HG03097 (cell line): ENCODE results near the gene TCP10L.
"Not testable (repeated sequence)": the region's sequence is repeated elsewhere in the genome, so short reads cannot be mapped to it uniquely, and the experiment has no call there.

Source experiments
- ATAC-seq: cut with Tn5 transposase; IDR thresholded peaks from one replicate; pipeline ENCODE4 v1.9.1; 2021; ENCODE audit not compliant: unreplicated experiment, low FRiP score

TCP10L gene

DNA sequence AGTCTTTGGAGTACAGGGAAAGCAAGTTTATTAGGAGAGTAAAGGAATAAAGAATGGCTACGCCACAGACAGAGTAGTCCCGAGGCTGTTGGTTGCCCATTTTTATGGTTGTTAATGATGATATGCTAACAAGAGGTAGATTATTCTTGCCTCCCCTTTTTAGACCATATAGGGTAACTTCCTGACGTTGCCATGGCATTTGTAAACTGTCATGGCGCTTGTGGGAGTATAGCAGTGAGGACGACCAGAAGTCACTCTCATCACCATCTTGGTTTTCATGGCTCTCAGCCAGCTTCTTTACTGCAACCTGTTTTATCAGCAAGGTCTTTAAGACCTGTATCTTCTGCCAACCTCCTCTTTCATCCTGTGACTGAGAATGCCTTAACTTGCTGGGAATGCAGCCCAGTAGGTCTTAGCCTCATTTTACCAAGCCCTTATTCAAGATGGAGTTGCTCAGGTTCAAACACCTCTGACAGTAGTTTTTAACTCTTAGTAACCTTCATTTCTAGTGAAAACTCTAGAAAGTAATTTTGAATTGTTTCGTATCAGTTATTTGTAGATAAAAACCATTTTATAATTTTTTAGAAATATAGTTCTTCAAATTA lies 26.2 kb downstream of the TCP10L start:
- no peak for ATAC-seq

DNA sequence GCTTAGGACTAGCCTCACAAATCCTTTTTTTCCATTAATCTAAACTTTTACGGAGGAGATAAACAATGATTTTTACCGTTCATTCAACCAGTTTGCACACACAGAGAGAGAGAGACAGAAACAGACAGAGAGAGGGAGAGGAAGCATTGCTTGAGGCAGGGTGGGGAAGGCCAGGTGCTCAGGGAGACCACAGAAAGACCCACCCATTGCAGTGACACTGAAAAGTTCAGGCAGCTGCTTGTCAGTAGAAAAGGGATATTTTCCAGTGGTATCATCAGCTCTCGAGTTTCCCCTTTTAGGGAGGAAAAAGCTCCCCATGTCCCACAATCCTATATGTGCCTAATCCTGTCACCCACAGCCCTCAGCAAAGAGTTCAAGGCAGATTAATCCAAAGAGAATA lies 27.2 kb downstream of the TCP10L start:
- no peak for ATAC-seq

DNA sequence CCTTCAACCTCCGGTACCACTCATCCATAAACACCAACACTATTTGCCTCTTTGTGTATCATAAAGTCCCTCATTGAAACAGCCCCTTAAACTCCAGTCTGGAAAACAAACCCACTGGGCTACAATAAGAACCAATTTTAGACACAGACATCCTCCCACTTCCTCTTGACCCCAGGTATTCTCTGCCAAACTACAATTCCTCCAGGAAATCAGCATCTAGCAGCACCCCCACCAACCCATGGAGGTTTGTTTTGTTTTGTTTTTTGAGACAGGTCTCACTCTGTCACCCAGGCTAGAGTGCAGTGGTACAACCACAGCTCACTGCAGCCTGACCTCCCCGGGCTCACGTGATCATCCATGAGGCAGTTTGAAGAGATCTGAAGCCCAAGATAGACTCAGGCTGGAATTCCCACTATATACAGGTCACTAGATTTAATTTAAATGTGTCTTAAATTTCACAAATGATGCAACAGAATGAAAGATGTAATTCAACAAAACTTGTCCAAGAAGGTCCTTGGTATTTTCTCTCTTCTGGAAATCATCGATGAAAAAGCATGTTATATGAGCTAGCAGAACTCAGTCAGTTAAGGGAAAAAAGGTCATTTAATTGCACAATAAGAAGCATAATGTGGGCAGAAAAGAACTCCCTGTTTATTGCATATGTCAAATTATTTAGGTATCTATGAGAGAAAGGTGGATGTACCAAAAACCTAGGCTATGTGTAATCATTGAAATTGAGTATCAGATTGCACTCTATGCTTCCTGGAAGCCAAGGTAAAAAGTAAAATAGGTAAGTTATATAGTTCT lies 30.3 kb downstream of the TCP10L start:
- no peak for ATAC-seq

DNA sequence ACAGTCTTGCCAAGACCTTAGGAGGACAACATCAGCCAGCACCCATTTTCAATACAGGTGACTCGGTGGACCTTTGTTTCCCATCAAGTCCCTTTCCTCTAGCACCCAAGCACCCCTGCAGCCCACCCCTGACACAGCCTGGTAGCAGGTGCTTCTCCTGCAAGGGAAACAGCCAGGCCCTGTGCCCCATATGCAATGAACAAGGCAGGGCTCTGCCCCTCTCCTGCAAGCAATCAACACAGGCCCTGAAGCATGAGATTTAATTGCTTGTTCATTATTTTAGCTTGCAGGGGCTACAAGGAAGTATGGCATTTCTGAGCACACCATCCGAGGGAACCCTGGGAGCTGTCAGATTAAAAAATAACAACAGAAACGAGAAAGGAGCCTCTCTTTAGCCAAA lies 35.4 kb downstream of the TCP10L start:
- ATAC-seq, result no peak

DNA sequence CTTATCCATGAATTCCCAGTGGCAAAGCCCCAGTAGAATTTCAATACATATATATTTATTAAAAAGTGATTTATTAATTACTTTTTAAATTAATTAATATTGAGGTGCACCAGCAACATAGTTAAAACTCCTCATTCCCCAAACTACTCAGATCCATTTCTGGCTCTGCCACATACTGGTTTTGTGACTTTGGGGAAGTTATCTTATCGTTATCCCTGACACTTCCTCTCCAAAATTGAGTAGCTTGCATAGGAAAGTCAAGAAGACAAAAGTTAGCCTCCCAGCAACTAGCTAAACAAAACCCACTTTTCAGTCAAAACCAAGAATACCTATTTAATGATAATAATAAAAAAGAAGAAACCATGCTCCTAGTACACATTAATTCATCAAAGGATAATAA lies 35.9 kb downstream of the TCP10L start:
- ATAC-seq, result no peak

DNA sequence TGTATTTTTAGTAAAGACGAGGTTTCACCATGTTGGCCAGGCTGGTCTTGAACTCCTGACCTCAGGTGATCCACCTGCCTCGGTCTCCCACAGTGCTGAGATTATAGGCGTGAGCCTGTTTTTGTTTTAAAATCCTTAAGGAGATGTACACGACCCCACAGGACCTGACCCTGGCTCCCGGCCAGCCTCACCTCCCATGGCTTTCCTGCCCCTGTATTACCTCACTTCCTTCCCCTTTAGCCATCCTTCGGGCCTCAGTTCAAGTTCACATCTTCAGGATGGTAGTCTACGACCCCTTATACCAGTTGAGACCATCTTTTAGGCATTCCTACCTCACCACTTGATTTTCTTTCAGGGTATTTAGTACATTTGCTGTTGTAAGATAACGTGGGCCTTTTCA lies 36.3 kb downstream of the TCP10L start:
- ATAC-seq, result no peak

DNA sequence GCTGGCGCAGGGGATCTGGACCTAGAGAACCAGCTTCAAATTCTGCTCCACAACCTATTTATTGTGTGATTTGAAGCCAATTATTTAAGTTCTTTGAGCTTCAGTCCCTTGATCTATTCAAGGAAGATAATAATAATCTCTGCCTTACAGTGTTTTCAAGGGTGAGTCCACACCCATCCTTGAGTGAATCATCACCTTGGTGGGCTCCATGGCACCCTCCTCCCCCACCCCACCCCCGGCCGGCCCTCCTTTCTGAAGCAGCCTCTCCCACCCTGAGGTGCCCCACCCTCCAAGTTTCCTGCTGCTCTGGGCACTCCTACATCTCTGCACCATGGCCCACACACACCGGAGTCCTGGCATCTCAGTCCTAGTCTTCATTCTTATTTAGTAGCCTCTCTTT lies 38.3 kb downstream of the TCP10L start:
- ATAC-seq, result no peak

DNA sequence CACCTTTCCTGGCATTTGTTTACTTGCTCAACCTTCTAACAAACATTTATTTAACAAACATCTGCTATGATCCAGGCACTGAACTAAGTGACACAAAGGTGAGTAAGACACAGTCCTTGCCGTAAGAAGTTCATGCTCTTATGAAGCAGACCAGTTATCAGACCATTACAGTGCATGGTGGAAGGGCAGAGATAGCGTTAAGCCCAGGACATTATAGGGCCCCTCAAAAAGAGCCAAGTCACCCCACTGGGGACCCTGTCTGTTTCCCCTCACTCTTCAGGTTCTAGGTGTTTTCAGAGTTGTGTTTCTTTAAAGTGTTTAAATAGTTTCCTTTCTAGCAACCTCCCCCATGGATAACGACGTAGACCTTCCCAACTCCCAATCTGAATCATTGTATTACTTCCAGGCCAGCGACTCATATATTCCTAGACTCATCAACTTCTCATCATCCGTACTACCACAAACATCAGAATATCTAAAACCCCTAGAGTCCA lies 39.3 kb downstream of the TCP10L start:
- ATAC-seq, result no peak

DNA sequence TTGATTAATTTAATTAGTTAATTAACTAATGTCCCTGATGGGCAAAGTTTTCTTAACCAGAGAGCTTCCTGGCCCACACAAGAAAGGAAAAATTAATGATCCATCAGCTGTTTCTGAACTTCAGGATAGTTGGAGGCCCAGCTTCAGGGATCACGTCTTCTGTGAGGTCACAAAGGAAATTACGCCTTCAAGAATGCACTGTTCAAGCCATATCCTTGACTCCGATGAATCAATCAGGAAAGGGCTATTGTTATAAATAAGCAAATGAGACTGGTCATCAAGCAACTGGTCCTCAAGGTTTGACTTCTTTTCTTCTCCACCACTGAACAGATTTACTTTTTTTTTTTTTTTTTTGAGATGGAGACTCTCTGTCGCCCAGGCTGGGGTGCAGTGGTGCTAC lies 40.6 kb downstream of the TCP10L start:
- no peak for ATAC-seq

DNA sequence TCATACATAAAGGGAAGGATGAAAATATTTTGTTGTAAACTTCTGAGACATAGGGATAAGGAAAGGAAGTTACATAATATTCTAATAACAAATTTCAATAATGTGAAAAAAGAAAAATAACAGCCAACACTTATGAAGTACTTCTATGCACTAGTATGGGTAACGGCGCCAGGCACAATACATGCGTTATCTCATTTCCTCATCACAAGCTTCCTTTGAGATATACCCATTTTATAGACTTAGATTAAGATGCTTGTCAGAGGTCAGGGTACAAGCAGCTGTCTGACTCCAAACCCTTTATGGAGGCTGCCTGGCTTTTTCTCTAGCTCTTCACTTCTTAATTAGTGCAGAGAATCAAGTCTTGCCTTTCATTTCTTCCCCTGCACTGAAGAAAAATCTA lies 41.3 kb downstream of the TCP10L start:
- no peak for ATAC-seq

DNA sequence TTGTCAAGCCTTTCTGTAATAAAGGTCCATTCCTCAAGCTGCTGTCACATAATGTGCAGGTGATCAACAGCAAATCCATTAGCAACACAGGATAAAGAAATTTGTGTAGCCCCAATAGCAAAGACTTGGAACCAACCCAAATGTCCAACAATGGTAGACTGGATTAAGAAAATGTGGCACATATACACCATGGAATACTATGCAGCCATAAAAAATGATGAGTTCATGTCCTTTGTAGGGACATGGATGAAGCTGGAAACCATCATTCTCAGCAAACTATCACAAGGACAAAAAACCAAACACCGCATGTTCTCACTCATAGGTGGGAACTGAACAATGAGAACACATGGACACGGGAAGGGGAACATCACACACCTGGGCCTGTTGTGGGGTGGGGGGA lies 42.3 kb downstream of the TCP10L start:
- ATAC-seq, result not testable (repeated sequence)

DNA sequence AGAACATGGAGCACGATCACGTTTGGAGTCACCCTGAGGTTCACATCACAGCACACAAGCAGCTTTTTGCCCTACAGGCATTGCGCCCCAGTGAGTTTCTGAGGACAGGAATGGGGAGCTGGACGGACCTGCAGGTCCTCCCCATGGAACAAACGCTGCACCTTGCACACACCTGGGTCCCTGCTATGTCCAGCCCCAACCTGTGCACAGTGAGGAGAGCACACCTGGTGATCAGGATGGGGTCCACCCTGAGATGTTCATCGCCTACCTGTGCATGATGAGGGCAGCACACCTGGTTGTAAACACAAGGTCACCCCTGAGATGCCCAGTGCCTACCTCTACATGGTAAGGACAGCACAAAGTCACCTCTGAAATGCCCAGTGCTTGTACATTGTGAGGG lies 45.9 kb downstream of the TCP10L start:
- ATAC-seq, result no peak

DNA sequence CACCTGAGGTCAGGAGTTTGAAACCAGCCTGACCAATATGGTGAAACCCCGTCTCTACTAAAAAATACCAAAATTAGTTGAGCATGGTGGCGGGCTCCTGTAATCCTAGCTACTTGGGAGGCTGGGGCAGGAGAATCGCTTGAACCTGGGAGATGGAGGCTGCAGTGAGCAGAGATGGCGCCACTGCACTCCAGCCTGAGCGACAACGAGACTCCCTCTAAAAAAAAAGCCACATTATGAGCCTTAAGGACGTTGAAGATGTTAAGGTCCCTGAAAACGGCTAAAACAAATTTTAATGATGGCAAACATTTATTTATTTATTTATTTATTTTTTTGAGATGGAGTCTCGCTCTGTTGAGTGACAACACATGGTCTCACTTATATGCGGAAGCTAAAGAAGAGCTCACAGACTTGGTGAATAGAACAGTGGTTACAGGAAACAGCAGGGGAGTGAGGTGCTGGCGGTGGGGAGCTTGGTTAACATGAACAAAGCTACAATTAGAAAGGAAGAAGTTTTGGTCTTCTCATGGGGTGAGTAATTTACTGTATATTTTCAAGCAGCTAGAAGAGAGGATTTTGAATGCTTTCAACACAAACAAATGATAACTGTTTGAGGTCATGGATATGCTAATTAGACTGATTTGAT lies 47.1 kb downstream of the TCP10L start:
- ATAC-seq, result no peak

DNA sequence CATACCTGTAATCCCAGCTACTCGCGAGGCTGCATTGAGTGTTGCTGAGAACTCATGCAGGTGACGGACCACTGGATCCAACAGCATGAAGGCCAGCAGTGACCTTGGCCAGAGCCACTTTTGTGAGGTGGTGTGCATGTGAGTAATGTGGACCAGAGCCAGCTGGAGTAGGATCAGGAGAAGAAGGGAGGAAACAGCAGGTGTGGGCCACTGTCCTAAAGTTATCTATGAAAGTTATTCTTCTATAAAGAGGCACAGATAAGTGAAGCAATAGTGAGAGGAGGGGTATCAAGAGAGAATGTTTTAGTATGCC lies 47.8 kb downstream of the TCP10L start:
- ATAC-seq, result no peak

DNA sequence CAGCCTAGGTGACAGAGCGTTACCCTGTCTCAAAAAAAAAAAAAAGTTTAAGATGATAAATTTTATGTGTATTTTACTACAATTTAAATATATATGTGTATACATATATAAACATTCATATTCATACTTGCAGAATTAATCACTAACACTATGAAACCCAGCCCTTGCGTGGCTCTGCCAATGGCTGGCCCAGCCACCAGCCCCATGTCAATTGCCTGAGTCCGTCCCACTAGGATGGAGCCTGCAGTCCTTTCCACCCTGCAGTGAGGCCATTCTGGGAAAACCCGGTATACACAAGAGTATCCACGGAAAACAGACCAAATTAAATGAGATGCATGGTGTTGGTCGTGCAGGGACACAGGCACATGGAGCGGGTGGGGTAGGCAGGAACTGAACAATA lies 49.7 kb downstream of the TCP10L start:
- no peak for ATAC-seq

DNA sequence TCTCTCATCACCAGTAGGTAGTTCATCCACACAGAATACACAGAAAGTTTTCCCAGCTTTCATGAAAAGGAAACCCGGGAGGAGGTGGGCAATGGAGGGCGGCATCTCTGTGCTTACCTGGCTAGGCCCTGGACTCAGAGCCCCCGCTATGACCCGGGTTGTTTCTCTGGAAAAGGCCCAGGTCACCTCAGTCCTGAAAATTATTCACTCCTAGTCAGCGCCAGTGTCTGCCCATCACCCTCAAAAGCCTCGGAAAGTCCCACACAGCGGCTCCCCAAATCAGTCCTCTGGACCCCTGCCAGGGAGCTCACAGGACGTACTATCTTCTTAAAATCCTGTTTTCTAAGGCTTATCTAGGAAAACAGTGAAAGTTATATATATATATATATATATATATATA lies 51.2 kb downstream of the TCP10L start:
- ATAC-seq, result no peak

DNA sequence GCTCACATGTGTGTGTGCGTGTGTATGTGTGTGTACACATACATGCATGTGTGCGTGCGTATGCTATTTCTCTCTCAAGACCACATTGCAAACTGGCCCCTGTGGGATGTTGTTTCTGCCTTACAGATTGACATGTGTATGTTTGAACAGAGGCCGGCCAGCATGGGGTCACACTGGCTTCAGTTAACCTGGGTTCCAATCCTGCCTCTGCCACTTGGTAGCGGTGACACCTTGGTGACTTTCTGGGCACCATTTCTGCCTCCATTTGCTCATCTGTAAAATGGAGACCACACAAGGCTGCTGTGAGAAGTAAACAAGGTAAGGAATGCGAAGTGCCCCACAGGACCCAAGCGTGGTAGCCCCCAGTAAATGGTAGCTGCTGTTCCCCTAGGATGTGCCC lies 51.7 kb downstream of the TCP10L start:
- no peak for ATAC-seq

DNA sequence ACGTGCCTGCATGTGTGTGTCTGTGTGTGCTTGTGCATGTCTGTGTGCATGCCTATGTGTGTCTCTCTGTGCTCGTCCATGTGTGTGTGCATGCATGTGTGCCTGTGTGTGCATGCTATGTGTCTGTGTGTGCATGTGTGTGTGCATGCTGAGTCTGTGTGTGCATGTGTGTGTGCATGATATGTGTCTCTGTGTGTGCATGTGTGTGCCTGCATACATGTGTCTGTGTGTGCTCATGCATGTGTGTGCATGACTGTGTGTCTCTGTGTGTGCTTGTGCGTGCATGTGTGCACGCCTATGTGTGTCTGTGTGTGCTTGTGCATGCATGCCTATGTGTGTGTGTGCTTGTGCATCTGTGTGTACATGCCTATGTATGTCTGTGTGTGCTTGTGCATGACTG lies 52.3 kb downstream of the TCP10L start:
- ATAC-seq, result no peak

DNA sequence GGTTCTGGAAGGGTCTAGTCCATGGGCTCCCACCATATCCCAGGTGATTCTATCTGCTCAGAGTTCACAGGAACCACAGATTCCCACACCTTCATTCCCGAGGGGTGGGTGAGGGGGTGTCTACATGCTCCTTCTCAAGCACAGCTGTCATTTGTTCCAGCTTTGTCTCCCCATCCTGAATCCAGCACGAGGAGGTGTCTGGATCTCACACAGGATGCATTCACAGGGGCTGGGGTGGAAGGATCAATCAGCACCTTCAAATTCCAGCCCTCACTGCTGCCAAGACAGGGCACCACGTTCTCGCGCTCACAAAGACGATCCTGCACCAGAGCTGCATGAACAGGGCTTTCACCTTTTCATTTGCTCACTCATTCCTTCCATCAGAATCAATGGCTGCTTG lies 52.7 kb downstream of the TCP10L start:
- ATAC-seq, result no peak

DNA sequence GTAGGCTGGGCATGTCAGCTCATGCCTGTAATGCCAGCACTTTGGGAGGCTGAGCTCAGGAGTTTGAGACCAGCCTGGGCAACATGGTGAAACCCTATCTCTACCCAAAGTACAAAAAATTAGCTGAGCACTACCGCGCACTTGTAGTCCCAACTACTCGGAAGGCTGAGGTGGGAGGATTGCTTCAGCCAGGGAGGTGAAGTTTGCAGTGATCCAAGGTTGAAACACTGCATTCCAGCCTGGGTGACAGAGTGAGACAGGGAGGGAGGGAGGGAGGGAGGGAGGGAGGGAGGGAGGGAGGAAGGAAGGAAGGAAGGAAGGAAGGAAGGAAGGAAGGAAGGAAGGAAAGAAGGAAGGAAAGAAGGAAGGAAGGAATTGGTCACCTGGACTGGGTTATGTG lies 53.8 kb downstream of the TCP10L start:
- ATAC-seq, result not testable (repeated sequence)

DNA sequence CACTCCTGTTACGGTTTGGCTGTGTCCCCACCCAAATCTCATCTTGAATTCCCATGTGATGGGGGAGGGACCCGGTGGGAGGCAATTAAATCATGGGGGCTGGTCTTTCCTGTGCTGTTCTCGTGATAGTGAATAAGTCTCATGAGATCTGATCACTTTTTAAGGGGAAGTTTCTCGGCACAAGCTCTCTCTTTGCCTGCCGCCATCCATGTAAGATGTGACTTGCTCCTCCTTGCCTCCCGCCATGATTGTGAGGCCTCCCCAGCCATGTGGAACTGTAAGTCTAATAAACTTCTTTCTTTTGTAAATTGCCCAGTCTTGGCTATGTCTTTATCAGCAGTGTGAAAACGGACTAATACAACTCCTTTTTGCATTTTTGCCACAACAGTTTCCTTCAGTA lies 54.5 kb downstream of the TCP10L start:
- ATAC-seq, result not testable (repeated sequence)

DNA sequence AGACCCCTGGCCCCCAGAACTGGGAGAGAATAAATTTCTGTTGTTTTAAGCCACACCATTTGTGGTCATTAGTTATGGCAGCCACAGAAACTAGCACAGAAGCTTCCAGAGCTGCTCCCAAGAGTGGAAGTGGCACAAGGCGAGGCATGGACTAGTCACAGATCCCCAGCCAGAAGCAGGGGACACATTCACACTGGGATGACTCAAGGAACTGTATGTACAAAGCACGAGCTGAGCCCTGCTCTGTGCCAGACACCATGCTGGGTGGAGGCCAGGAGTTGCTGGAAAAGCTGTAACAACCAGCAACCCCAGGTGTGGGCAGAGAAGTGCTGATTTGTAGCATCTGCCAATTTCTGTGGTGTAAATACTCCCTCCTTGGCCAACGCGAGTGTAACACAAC lies 55.6 kb downstream of the TCP10L start:
- ATAC-seq, result no peak
